ENCODE results near the gene SLC31A2. TPM values are rescaled to one million over a fixed set of nuclear protein-coding genes. Genes with fewer than 3 reads are reported as not detected.

The SLC31A2 gene
- total and polyA plus RNA-seq, 2 donors (not counting 1 experiment from before 2014, with no cell fraction given): 0.67 to 2.3 TPM

DNA sequence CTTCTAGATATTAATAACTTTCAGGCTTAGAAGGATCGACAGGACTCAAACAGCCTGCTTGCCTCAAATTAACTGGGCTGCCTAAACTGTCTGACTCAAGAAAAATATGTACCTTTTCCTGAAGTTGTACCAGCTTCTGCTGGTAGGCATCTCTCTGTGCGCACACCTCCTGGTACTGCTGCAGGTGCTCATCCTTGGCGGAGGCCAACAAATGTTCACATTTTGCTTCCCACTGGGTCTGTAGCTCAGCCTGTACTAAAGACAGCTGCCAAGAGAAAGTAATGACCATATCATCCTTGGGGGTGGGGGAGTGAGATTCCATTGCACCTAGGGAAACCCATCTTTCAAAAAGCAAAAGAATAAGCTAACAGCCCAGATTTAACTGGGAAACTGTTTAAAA lies 22.5 kb downstream of the SLC31A2 start:
- H3K4me1 Mint-ChIP-seq: no peaks in the 10 kb centered on the region
- TF ChIP-seq, protein P1, sequence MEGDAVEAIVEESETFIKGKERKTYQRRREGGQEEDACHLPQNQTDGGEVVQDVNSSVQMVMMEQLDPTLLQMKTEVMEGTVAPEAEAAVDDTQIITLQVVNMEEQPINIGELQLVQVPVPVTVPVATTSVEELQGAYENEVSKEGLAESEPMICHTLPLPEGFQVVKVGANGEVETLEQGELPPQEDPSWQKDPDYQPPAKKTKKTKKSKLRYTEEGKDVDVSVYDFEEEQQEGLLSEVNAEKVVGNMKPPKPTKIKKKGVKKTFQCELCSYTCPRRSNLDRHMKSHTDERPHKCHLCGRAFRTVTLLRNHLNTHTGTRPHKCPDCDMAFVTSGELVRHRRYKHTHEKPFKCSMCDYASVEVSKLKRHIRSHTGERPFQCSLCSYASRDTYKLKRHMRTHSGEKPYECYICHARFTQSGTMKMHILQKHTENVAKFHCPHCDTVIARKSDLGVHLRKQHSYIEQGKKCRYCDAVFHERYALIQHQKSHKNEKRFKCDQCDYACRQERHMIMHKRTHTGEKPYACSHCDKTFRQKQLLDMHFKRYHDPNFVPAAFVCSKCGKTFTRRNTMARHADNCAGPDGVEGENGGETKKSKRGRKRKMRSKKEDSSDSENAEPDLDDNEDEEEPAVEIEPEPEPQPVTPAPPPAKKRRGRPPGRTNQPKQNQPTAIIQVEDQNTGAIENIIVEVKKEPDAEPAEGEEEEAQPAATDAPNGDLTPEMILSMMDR (IDR thresholded peaks at IDR 0.05): no peak
- no peak for TF ChIP-seq EZH2 (IDR thresholded peaks at IDR 0.05; ENCODE audit: borderline replicate concordance, insufficient read depth, low read depth, low read length, poor library complexity, severe bottlenecking)
- H3K27me3 Mint-ChIP-seq: no peaks in the 10 kb centered on the region
- no peak overlapping the region for H3K4me3 Mint-ChIP-seq
- 86% methylated on average over 1 of the region's 3 CpGs for WGBS (ENCODE audit: insufficient coverage)
- ATAC-seq (ENCODE audit: low read depth) (no peak), DNase-seq (no peak)
- H2AFZ ChIP-seq (ENCODE audit: insufficient read depth, low read depth, low read length, poor library complexity, severe bottlenecking): no peak overlapping the region
- no peaks in the 10 kb centered on the region for H3K27me3 ChIP-seq (replicated peaks in 1 of 4; ENCODE audit: control extremely low read depth in 1 of 4, control insufficient read depth in 3 of 4, insufficient read depth in 4 of 4, low read length in 3 of 4)
- no peaks in the 10 kb centered on the region for H3K4me1 ChIP-seq (ENCODE audit: control insufficient read depth in 2 of 2, insufficient read depth in 2 of 2, low read length in 2 of 2)
- H3K27ac Mint-ChIP-seq: no peak overlapping the region
- POLR2A ChIA-PET: no interaction called here
- no peaks in the 10 kb centered on the region for H4K20me1 ChIP-seq (ENCODE audit: control insufficient read depth, insufficient read depth, low read length, poor library complexity, severe bottlenecking)
- no peak overlapping the region for H3K4me2 ChIP-seq (replicated peaks; ENCODE audit: low read depth, low read length, poor library complexity, severe bottlenecking)
- intact Hi-C loops (cut with micrococcal nuclease): no loop called here
- H3K27ac ChIP-seq (ENCODE audit: low read length in 2 of 2): no peak overlapping the region
- CTCF ChIA-PET: no interaction called here
- H3K4me3 ChIP-seq (ENCODE audit: control extremely low read depth in 1 of 5, extremely low read depth in 1 of 5, insufficient read depth in 1 of 5, low read depth in 2 of 5, low read length in 4 of 5): no peak overlapping the region
- no peaks in the 10 kb centered on the region for H3K79me2 ChIP-seq (ENCODE audit: control insufficient read depth, insufficient read depth, low read length)
- H3K36me3 ChIP-seq (replicated peaks in 1 of 2; ENCODE audit: control extremely low read depth in 1 of 2, control insufficient read depth in 1 of 2, extremely low read depth in 1 of 2, insufficient read depth in 2 of 2, low read length in 1 of 2): peaks cover 20 to 80% of the 10 kb centered on the region in 2 experiments
- peaks cover 7% of the 10 kb centered on the region for H3K9me3 Mint-ChIP-seq (ENCODE audit: insufficient read depth)
- H3K9me3 ChIP-seq (ENCODE audit: control extremely low read depth in 1 of 3, control insufficient read depth in 2 of 3, insufficient read depth in 1 of 3, low read length in 2 of 3): peaks cover 0 to 3% (median 2%) of the 10 kb centered on the region in 3 donors
- no peak overlapping the region for H3K9ac ChIP-seq (ENCODE audit: low read length)

DNA sequence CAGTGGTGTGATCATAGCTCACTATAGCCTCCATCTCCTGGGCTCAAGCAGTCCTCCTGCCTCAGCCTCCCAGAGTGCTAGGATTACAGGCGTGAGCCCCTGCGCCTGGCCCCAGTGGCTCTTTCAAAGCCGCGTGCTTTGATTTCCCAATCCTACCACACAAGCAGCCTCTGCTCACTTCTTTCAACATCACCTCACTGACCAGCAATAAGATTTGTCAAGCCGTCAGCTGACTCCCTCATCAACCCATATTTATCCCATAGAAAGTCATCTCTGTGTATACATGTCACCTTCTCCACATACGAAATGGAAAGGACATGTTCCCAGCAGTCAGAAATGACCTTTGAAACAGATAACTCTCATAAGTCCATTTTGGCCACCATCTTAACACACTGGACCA lies 26.0 kb downstream of the SLC31A2 start:
- Mint-ChIP-seq H3K9me3 (ENCODE audit: insufficient read depth) (peaks cover 7% of the 10 kb centered on the region), H3K27ac (no peak overlapping the region), H3K4me3 (no peak overlapping the region), H3K27me3 (no peaks in the 10 kb centered on the region), H3K4me1 (no peaks in the 10 kb centered on the region)
- Histone ChIP-seq H3K4me2 (replicated peaks; ENCODE audit: low read depth, low read length, poor library complexity, severe bottlenecking) (no peak overlapping the region), H3K27me3 (replicated peaks in 1 of 4; ENCODE audit: control extremely low read depth in 1 of 4, control insufficient read depth in 3 of 4, insufficient read depth in 4 of 4, low read length in 3 of 4) (no peaks in the 10 kb centered on the region), H3K36me3 (replicated peaks in 1 of 2; ENCODE audit: control extremely low read depth in 1 of 2, control insufficient read depth in 1 of 2, extremely low read depth in 1 of 2, insufficient read depth in 2 of 2, low read length in 1 of 2) (peaks cover 23 to 68% of the 10 kb centered on the region in 2 experiments), H4K20me1 (ENCODE audit: control insufficient read depth, insufficient read depth, low read length, poor library complexity, severe bottlenecking) (no peaks in the 10 kb centered on the region), H3K9me3 (ENCODE audit: control extremely low read depth in 1 of 3, control insufficient read depth in 2 of 3, insufficient read depth in 1 of 3, low read length in 2 of 3) (peaks cover 0 to 3% (median 2%) of the 10 kb centered on the region in 3 donors), H3K9ac (ENCODE audit: low read length) (no peak overlapping the region), H3K27ac (ENCODE audit: low read length in 2 of 2) (no peak overlapping the region), H2AFZ (ENCODE audit: insufficient read depth, low read depth, low read length, poor library complexity, severe bottlenecking) (no peak overlapping the region), H3K4me1 (ENCODE audit: control insufficient read depth in 2 of 2, insufficient read depth in 2 of 2, low read length in 2 of 2) (no peaks in the 10 kb centered on the region), H3K4me3 (ENCODE audit: control extremely low read depth in 1 of 5, extremely low read depth in 1 of 5, insufficient read depth in 1 of 5, low read depth in 2 of 5, low read length in 4 of 5) (no peak overlapping the region), H3K79me2 (ENCODE audit: control insufficient read depth, insufficient read depth, low read length) (no peaks in the 10 kb centered on the region)
- DNase-seq: no peak
- TF ChIP-seq, protein P1 (IDR thresholded peaks at IDR 0.05): no peak
- no peak for TF ChIP-seq EZH2 (IDR thresholded peaks at IDR 0.05; ENCODE audit: borderline replicate concordance, insufficient read depth, low read depth, low read length, poor library complexity, severe bottlenecking)
- no peak for ATAC-seq (ENCODE audit: low read depth)
- ChIA-PET CTCF (interaction anchor here (1.1 kb wide), 1 partner anchor 481 kb away, joined by 3 read pairs; no protein-coding TSS in a partner anchor), POLR2A (no interaction called here)
- intact Hi-C loops (cut with micrococcal nuclease): no loop called here
- WGBS (ENCODE audit: insufficient coverage): 97% methylated on average over 5 of the region's 6 CpGs
